GM20000 (cell line): Measurements from ENCODE around the gene CPT1B.

Source experiments
- DNase-seq: peaks from one replicate; pipeline ENCODE4 v3.0.0; 2012; ENCODE audit warnings: low spot score
- CTCF ChIP-seq: IDR thresholded peaks from 2 replicates; pipeline ENCODE4 v1.5.1; 2012; ENCODE audit warnings: mild to moderate bottlenecking, control low read depth; ENCODE audit errors: extremely low read depth, missing control alignments

The CPT1B gene

GRCh38 chr22:50577987-50578775 lies at the start of gene CPT1B:
Gene CPT1B, minus strand, starts transcription at chr22:50578427. Its CDS starts 512 bp downstream, at chr22:50577915.
- TF ChIP-seq CTCF: no peak
- DNase-seq: peak; percentile 30

- no peak for TF ChIP-seq CTCF
- no peak for DNase-seq
Measured at GRCh38 chr22:50626850-50627641, 48.8 kb upstream of the CPT1B start.

DNA sequence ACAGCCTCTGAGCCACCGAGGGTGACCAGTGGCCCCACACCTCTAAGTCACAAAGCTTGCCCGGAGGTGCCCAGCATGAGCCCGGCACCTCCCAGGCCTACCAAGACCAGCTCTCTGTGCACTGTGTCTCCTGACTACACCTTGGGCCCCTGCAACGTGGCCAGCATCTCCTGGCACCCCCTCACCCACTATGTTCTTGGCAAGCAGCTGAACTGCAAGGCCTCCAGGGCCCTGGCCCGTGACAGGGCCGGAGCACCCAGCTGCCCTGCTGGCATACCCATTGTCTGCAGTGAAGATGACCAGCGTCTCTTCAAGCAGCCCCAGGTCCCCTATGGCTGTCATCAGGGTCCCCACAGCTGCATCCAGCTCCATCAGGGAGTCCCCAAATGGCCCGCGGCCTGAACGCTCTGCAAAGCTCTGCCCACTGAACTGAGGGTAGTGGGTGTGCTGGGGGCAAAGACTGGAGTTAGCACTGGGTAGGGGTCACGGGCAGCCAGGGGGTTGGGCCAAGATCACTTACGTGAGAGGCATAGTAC lies 48.2 kb upstream of the CPT1B start:
- TF ChIP-seq CTCF: no peak
- DNase-seq: no peak

DNA sequence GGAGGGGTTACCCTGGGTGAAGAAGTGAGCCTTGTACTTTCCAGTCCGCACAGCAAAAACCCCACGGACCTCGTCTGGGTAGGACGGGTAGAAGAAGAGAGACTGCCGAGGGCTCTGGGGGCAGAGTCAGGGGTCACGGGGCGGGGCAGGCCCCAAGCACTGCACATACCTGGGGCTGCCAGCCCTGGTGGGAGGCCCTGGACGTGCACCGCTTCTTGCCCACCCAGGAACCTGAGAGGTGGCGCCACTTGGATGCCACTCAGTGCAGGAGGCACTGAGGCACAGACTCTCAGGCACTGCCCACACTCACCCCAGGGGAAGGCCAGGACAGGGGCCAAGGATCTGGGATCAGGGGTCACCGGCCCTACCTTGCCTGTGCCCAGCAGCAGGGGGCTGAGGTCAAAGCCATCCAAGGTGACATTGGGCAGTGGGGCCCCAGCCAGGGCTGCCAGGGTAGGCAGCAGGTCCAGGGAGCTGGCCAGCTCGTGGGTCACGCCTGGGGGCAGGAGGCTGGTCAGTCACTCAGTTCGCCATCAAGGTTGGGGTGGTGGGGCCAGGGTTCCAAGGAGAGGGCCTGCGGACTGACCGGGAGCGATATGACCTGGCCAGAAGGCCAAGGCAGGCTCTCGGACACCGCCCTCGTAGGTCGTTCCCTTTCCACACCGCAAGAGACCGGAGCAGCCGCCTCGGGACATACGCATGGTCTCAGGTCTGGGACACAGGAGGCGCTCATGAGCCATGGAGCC lies 47.5 kb upstream of the CPT1B start:
- DNase-seq: no peak
- TF ChIP-seq CTCF: no peak

DNA sequence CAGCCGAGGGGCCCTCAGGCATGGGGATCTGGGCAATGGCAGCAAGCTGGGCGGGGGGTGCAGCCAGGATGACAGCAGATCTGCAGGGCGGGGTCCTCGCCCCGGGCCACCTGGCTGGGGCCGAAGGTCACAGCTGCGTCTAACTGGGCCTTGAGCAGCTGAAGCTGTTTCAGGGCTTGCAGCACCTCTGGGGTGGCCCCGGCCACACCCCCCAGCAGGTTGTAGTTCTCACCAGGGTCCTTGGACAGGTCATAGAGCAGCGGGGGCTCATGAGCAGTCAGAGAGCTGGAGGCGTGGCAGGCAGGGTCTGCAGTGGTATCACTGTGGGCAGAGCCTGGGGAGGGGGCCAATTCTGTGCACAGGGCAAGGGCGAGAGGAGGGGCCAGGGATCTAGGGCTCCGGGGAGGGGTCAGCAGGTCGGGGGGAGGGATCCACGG lies 46.9 kb upstream of the CPT1B start:
- DNase-seq: no peak
- no peak for TF ChIP-seq CTCF

- TF ChIP-seq CTCF: no peak
- DNase-seq: no peak
Measured at GRCh38 chr22:50624347-50625130, 46.3 kb upstream of the CPT1B start.
